GM13977 (cell line): Measurements from ENCODE around the gene PXDN.

Experiments used
- DNase-seq: peaks from one replicate; pipeline ENCODE4 v3.0.0; 2012; ENCODE audit warnings: low spot score
- CTCF ChIP-seq: IDR thresholded peaks from 2 replicates; pipeline ENCODE4 v1.5.1; 2012; ENCODE audit warnings: mild to moderate bottlenecking, control low read depth; ENCODE audit not compliant: insufficient read depth; ENCODE audit errors: extremely low read depth, missing control alignments
- in situ Hi-C: fragments of 300-500 bp; cut with MboI; formaldehyde crosslinking; loops from one replicate; pipeline ENCODE4 v1.12.0; 2022; ENCODE audit warnings: low sequenced_read_pairs, low pct_unique_long_range_greater_than_20kb, mixed read lengths, inconsistent platforms; ENCODE audit not compliant: unreplicated experiment

PXDN gene

GRCh38 chr2:1789610-1790009 is 45.3 kb upstream of the PXDN start:
- no peak for DNase-seq
- TF ChIP-seq CTCF, result no peak
- in situ Hi-C loops, result no loop called here

GRCh38 chr2:1788478-1788959 is 44.2 kb upstream of the PXDN start:
- in situ Hi-C loops, result no loop called here
- DNase-seq, result no peak
- no peak for TF ChIP-seq CTCF

- TF ChIP-seq CTCF, result no peak
- no peak for DNase-seq
- in situ Hi-C loops, result no loop called here
Measured at GRCh38 chr2:1787755-1788477, 43.6 kb upstream of the PXDN start.

- no peak for DNase-seq
- TF ChIP-seq CTCF, result no peak
- in situ Hi-C loops, result no loop called here
Measured at GRCh38 chr2:1784986-1785617, 40.8 kb upstream of the PXDN start.

- in situ Hi-C loops, result no loop called here
- no peak for DNase-seq
- TF ChIP-seq CTCF, result no peak
Measured at GRCh38 chr2:1784087-1784486, 39.8 kb upstream of the PXDN start.

GRCh38 chr2:1782514-1782913 is 38.2 kb upstream of the PXDN start:
- in situ Hi-C loops, result no loop called here
- TF ChIP-seq CTCF, result no peak
- DNase-seq, result no peak
